Stimulated activated naive CD8-positive, alpha-beta T cell treated with anti-CD3 and anti-CD28 coated beads, Interleukin-15, Interleukin-2, amounts not matched to agents 100 ng/mL and 50 ng/mL, for 24 hours (primary cell): ENCODE data around the gene VTN.

Experiments
- H3K27ac Mint-ChIP-seq: one replicate; pipeline ENCODE4 v1.8.0; 2021; ENCODE audit warnings: mild to moderate bottlenecking, mixed read lengths
- H3K27me3 Mint-ChIP-seq: one replicate; pipeline ENCODE4 v1.8.0; 2021; ENCODE audit warnings: mixed read lengths
- H3K36me3 Mint-ChIP-seq: one replicate; pipeline ENCODE4 v1.8.0; 2021; ENCODE audit warnings: low read depth, mixed read lengths
- H3K4me1 Mint-ChIP-seq: one replicate; pipeline ENCODE4 v1.8.0; 2021; ENCODE audit warnings: low read depth, mixed read lengths
- H3K4me3 Mint-ChIP-seq: one replicate; pipeline ENCODE4 v1.8.0; 2021; ENCODE audit warnings: mild to moderate bottlenecking, mixed read lengths
- H3K9me3 Mint-ChIP-seq: one replicate; pipeline ENCODE4 v1.8.0; 2021; ENCODE audit warnings: mixed read lengths

VTN gene

GRCh38 chr17:28370035-28370743 is at the start of gene VTN:
TSS of gene VTN (minus strand) at chr17:28370307. CDS start at chr17:28370203, 104 bp downstream.
- peak within 1 kb of the TSS; percentile 65 for H3K27ac Mint-ChIP-seq
- H3K36me3 Mint-ChIP-seq: peaks cover 4% of the 10 kb centered on the region
- no peaks in the 10 kb centered on the region for H3K27me3 Mint-ChIP-seq
- H3K4me1 Mint-ChIP-seq: peaks cover 21% of the 10 kb centered on the region
- H3K9me3 Mint-ChIP-seq: no peaks in the 10 kb centered on the region
- H3K4me3 Mint-ChIP-seq: peak within 1 kb of the TSS; percentile 89

- Mint-ChIP-seq H3K4me1 (no peaks in the 10 kb centered on the region), H3K36me3 (no peaks in the 10 kb centered on the region), H3K27me3 (peaks cover 9% of the 10 kb centered on the region), H3K4me3 (no peak overlapping the region), H3K27ac (no peak overlapping the region), H3K9me3 (no peaks in the 10 kb centered on the region)
These were observed 46.7 kb upstream of the VTN start for GRCh38 chr17:28416703-28417311.

GRCh38 chr17:28415886-28416285 is 45.8 kb upstream of the VTN start:
- Mint-ChIP-seq H3K9me3 (no peaks in the 10 kb centered on the region), H3K36me3 (no peaks in the 10 kb centered on the region), H3K27ac (no peak overlapping the region), H3K4me1 (no peaks in the 10 kb centered on the region), H3K4me3 (no peak overlapping the region), H3K27me3 (peaks cover 13% of the 10 kb centered on the region)

GRCh38 chr17:28413804-28414203 is 43.7 kb upstream of the VTN start:
- no peaks in the 10 kb centered on the region for H3K9me3 Mint-ChIP-seq
- no peak overlapping the region for H3K4me3 Mint-ChIP-seq
- no peaks in the 10 kb centered on the region for H3K4me1 Mint-ChIP-seq
- peaks cover 13% of the 10 kb centered on the region for H3K27me3 Mint-ChIP-seq
- no peak overlapping the region for H3K27ac Mint-ChIP-seq
- no peaks in the 10 kb centered on the region for H3K36me3 Mint-ChIP-seq

GRCh38 chr17:28412099-28412498 is 42.0 kb upstream of the VTN start:
- no peak overlapping the region for H3K27ac Mint-ChIP-seq
- no peak overlapping the region for H3K4me3 Mint-ChIP-seq
- H3K9me3 Mint-ChIP-seq: no peaks in the 10 kb centered on the region
- H3K27me3 Mint-ChIP-seq: peaks cover 20% of the 10 kb centered on the region
- H3K36me3 Mint-ChIP-seq: no peaks in the 10 kb centered on the region
- H3K4me1 Mint-ChIP-seq: no peaks in the 10 kb centered on the region

GRCh38 chr17:28407974-28408306 is 37.8 kb upstream of the VTN start:
- peaks cover 9% of the 10 kb centered on the region for H3K4me1 Mint-ChIP-seq
- H3K9me3 Mint-ChIP-seq: no peaks in the 10 kb centered on the region
- H3K27ac Mint-ChIP-seq: no peak overlapping the region
- H3K36me3 Mint-ChIP-seq: no peaks in the 10 kb centered on the region
- no peak overlapping the region for H3K4me3 Mint-ChIP-seq
- H3K27me3 Mint-ChIP-seq: peaks cover 15% of the 10 kb centered on the region

GRCh38 chr17:28407130-28407973 is 37.2 kb upstream of the VTN start:
- Mint-ChIP-seq H3K4me1 (peaks cover 9% of the 10 kb centered on the region), H3K36me3 (no peaks in the 10 kb centered on the region), H3K27ac (no peak overlapping the region), H3K27me3 (peaks cover 15% of the 10 kb centered on the region), H3K9me3 (no peaks in the 10 kb centered on the region), H3K4me3 (peak overlapping the region; percentile 82)

- Mint-ChIP-seq H3K27me3 (peaks cover 15% of the 10 kb centered on the region), H3K27ac (peak overlapping the region; percentile 53), H3K9me3 (no peaks in the 10 kb centered on the region)
These were observed 36.3 kb upstream of the VTN start for GRCh38 chr17:28406473-28406814.

GRCh38 chr17:28405632-28406472 is 35.7 kb upstream of the VTN start, which contains the start of gene SLC46A1:
TSS of gene SLC46A1 (minus strand) at chr17:28406212. CDS start at chr17:28406114, 98 bp downstream.
- H3K9me3 Mint-ChIP-seq: no peaks in the 10 kb centered on the region
- H3K4me1 Mint-ChIP-seq: peaks cover 14% of the 10 kb centered on the region
- peaks cover 10% of the 10 kb centered on the region for H3K27me3 Mint-ChIP-seq
- H3K36me3 Mint-ChIP-seq: no peaks in the 10 kb centered on the region
- peak within 1 kb of the TSS; percentile 53 for H3K27ac Mint-ChIP-seq
- H3K4me3 Mint-ChIP-seq: peak within 1 kb of the TSS; percentile 82

More at GRCh38 chr17:28406473-28406814, 36.3 kb upstream of the VTN start:
- Mint-ChIP-seq H3K4me1 (peaks cover 14% of the 10 kb centered on the region), H3K36me3 (no peaks in the 10 kb centered on the region), H3K4me3 (peak overlapping the region; percentile 82)

- Mint-ChIP-seq H3K36me3 (no peaks in the 10 kb centered on the region), H3K4me3 (peak overlapping the region; percentile 82), H3K27me3 (peaks cover 7% of the 10 kb centered on the region), H3K27ac (no peak overlapping the region), H3K9me3 (no peaks in the 10 kb centered on the region), H3K4me1 (peaks cover 14% of the 10 kb centered on the region)
These were observed 34.9 kb upstream of the VTN start for GRCh38 chr17:28404812-28405570.

GRCh38 chr17:28404461-28404811 is 34.3 kb upstream of the VTN start:
- no peaks in the 10 kb centered on the region for H3K9me3 Mint-ChIP-seq
- H3K27ac Mint-ChIP-seq: no peak overlapping the region
- no peaks in the 10 kb centered on the region for H3K36me3 Mint-ChIP-seq
- H3K4me1 Mint-ChIP-seq: peaks cover 14% of the 10 kb centered on the region
- H3K27me3 Mint-ChIP-seq: peaks cover 7% of the 10 kb centered on the region
- peak overlapping the region; percentile 17 for H3K4me3 Mint-ChIP-seq

- H3K27me3 Mint-ChIP-seq: peaks cover 7% of the 10 kb centered on the region
- H3K9me3 Mint-ChIP-seq: no peaks in the 10 kb centered on the region
- no peaks in the 10 kb centered on the region for H3K36me3 Mint-ChIP-seq
- peak overlapping the region; percentile 4 for H3K27ac Mint-ChIP-seq
- no peak overlapping the region for H3K4me3 Mint-ChIP-seq
- H3K4me1 Mint-ChIP-seq: peaks cover 14% of the 10 kb centered on the region
These were observed 33.9 kb upstream of the VTN start for GRCh38 chr17:28404007-28404406.

GRCh38 chr17:28402844-28403243 is 32.7 kb upstream of the VTN start:
- no peak overlapping the region for H3K27ac Mint-ChIP-seq

GRCh38 chr17:28402224-28402630 is 32.1 kb upstream of the VTN start:
- Mint-ChIP-seq H3K4me1 (peaks cover 14% of the 10 kb centered on the region), H3K36me3 (peaks cover 7% of the 10 kb centered on the region), H3K4me3 (no peak overlapping the region), H3K9me3 (no peaks in the 10 kb centered on the region), H3K27ac (no peak overlapping the region), H3K27me3 (no peaks in the 10 kb centered on the region)

More at GRCh38 chr17:28402844-28403243, 32.7 kb upstream of the VTN start:
- Mint-ChIP-seq H3K9me3 (no peaks in the 10 kb centered on the region), H3K36me3 (peaks cover 7% of the 10 kb centered on the region), H3K4me3 (no peak overlapping the region), H3K4me1 (peaks cover 14% of the 10 kb centered on the region), H3K27me3 (no peaks in the 10 kb centered on the region)
